ENCODE measurements around the gene RNASEH1.

GRCh38 chr2:3536682-3537632, 21.2 kb downstream of the RNASEH1 start:
- TF ChIP-seq CTCF (IDR thresholded peaks at IDR 0.05; ENCODE audit: control extremely low read depth in 1 of 3, insufficient read depth in 1 of 3, low read depth in 1 of 3, low read length in 3 of 3): peak; percentile 53 to 79 (median 71)
- TF ChIP-seq KDM1A (IDR thresholded peaks at IDR 0.05; ENCODE audit: borderline replicate concordance, low read length): no peak
- TF ChIP-seq EZH2 (IDR thresholded peaks at IDR 0.05; ENCODE audit: low read depth, low read length, severe bottlenecking): no peak

Measured in H1 (cell line).